K562 (cell line): ENCODE results near the gene ALDH1A3. TPM values are rescaled to one million over a fixed set of nuclear protein-coding genes. Genes with fewer than 3 reads are reported as not detected.

Experiments used
- ATAC-seq: fragments of 200-7000 bp; cut with Tn5 transposase; 3 replicates; pipeline ENCODE4 v1.9.1; 2020; ENCODE audit warnings: moderate library complexity
- BruUV-seq: library from RNA; stranded (reverse); fragments of 400-500 nt; replicated peaks from 2 replicates; lab custom pipeline; 2021; lab: Mats Ljungman, UMichigan
- CTCF ChIA-PET: fragments of 300-600 bp; formaldehyde crosslinking; extraction: SDS; loops from one replicate; lab custom pipeline; 2021; ENCODE audit warnings: low intra/inter-chr PET ratio; lab: Yijun Ruan, JAX
- POLR2A ChIA-PET: fragments of 300-600, 350-650 bp; sonication (Branson Sonifier 250); formaldehyde crosslinking; extraction: SDS; loops from one replicate; lab custom pipeline; 2021; ENCODE audit warnings: antibody characterized with exemption, inconsistent platforms; lab: Yijun Ruan, JAX
- DNase-seq, 4 experiments: peaks; one replicate each; pipeline versions ENCODE4 v3.0.0 to v3.0.0-alpha.2; 2011 to 2018; ENCODE audit warnings: low spot score in 3 of 4, mixed read lengths in 3 of 4; ENCODE audit errors: extremely low read depth in 1 of 4
- FAIRE-seq: peaks from 2 replicates; lab custom pipeline; 2011; peaks lifted over from hg19 to GRCh38; lab: Jason Lieb, UNC
- H2AFZ ChIP-seq: 2 replicates; pipeline ENCODE4 v1.6.0; 2011; ENCODE audit warnings: low read depth, low read length, control low read depth, inconsistent platforms
- H3K27ac ChIP-seq: fragments of 200-600 bp; 3 replicates; pipeline ENCODE4 v1.8.0; 2011; ENCODE audit warnings: low read depth, mild to moderate bottlenecking, control low read depth, inconsistent platforms, low read length, moderate library complexity, mixed read lengths; ENCODE audit errors: extremely low read depth
- H3K27me3 ChIP-seq, 2 experiments: fragments of 300-600 bp in 1 of 2; 2 replicates in 1 of 2; 3 replicates in 1 of 2; pipeline versions ENCODE4 v1.6.0 to v1.8.0; 2011; ENCODE audit warnings: inconsistent platforms in 2 of 2, low read length in 2 of 2, mild to moderate bottlenecking in 1 of 2, mixed read lengths in 1 of 2, moderate library complexity in 1 of 2; ENCODE audit not compliant: control insufficient read depth in 2 of 2, insufficient read depth in 2 of 2
- H3K36me3 ChIP-seq: fragments of 300-600 bp; 3 replicates; pipeline ENCODE4 v1.8.0; 2011; ENCODE audit warnings: mild to moderate bottlenecking, low read length, inconsistent platforms; ENCODE audit not compliant: control insufficient read depth, insufficient read depth
- H3K4me1 ChIP-seq, 2 experiments: fragments of 200-600 bp in 1 of 2; replicated peaks in 1 of 2; 2 replicates in 1 of 2; 3 replicates in 1 of 2; pipeline versions ENCODE4 v1.5.1 to v1.8.0; 2011; ENCODE audit warnings: inconsistent platforms in 2 of 2, low read length in 2 of 2, mild to moderate bottlenecking in 1 of 2, mixed read lengths in 1 of 2, moderate library complexity in 1 of 2; ENCODE audit not compliant: control insufficient read depth in 2 of 2, insufficient read depth in 2 of 2
- H3K4me2 ChIP-seq: 2 replicates; pipeline ENCODE4 v1.6.1; 2011; ENCODE audit warnings: low read length, control low read depth, inconsistent platforms, mixed read lengths; ENCODE audit not compliant: insufficient read depth
- H3K4me3 ChIP-seq: fragments of 200-600 bp; sonication (generic), shearing (Covaris generic); 2 replicates; pipeline ENCODE4 v1.5.1; 2016; ENCODE audit warnings: control low read depth, inconsistent platforms
- H3K79me2 ChIP-seq: fragments of 200-600 bp; 3 replicates; pipeline ENCODE4 v1.8.0; 2011; ENCODE audit warnings: low read length, inconsistent platforms; ENCODE audit not compliant: control insufficient read depth, insufficient read depth
- H3K9ac ChIP-seq, 2 experiments: 2 replicates each; pipeline versions ENCODE4 v1.6.0 to v1.6.1; 2011; ENCODE audit warnings: low read depth in 2 of 2, low read length in 2 of 2, control low read depth in 1 of 2, inconsistent platforms in 1 of 2, mild to moderate bottlenecking in 1 of 2, mixed read lengths in 1 of 2; ENCODE audit not compliant: insufficient read depth in 1 of 2
- H3K9me1 ChIP-seq: one replicate; pipeline ENCODE4 v1.6.0; 2011; ENCODE audit warnings: inconsistent platforms, mild to moderate bottlenecking, low read length, moderate library complexity; ENCODE audit not compliant: control insufficient read depth, insufficient read depth
- H3K9me3 ChIP-seq: replicated peaks from 2 replicates; pipeline ENCODE4 v1.5.1; 2011; ENCODE audit warnings: low read depth, low read length, inconsistent platforms; ENCODE audit not compliant: control insufficient read depth, insufficient read depth
- H4K20me1 ChIP-seq: replicated peaks from 2 replicates; pipeline ENCODE4 v1.6.1; 2011; ENCODE audit warnings: low read length, inconsistent platforms, mixed read lengths; ENCODE audit not compliant: control insufficient read depth, insufficient read depth
- CEBPB ChIP-seq: fragments of 450-650 bp; IDR thresholded peaks from 2 replicates; pipeline ENCODE4 v1.6.1; 2016; ENCODE audit warnings: missing genetic modification characterization, missing compliant biosample characterization
- CEBPG ChIP-seq, 3 experiments: fragments of 200-800 bp in 1 of 3; sonication (Bioruptor generic) in 1 of 3; sonication (generic) in 1 of 3; formaldehyde crosslinking in 1 of 3; IDR thresholded peaks in 2 of 3; conservative IDR thresholded peaks in 1 of 3; 2 replicates each; pipeline versions ENCODE4 v1.6.1 to v1.8.0; 2016 to 2022; ENCODE audit warnings: missing compliant biosample characterization in 2 of 3, missing genetic modification characterization in 2 of 3, mild to moderate bottlenecking in 1 of 3, missing genetic modification reagents in 1 of 3
- JUND ChIP-seq, 2 experiments: IDR thresholded peaks; 2 replicates in 1 of 2; 3 replicates in 1 of 2; pipeline ENCODE4 v1.6.1; 2011; ENCODE audit warnings: borderline replicate concordance in 2 of 2, low read depth in 2 of 2, low read length in 2 of 2, improper control_type of control experiment in 1 of 2, missing biosample characterization in 1 of 2, missing genetic modification characterization in 1 of 2, missing genetic modification reagents in 1 of 2
- NR2F6 ChIP-seq: fragments of 450-650 bp; formaldehyde crosslinking; IDR thresholded peaks from 2 replicates; pipeline ENCODE4 v1.4.0; 2020; ENCODE audit warnings: mild to moderate bottlenecking
- ZNF134 ChIP-seq: fragments of 250-450 bp; sonication (Bioruptor Pico); conservative IDR thresholded peaks from 2 replicates; pipeline ENCODE4 v1.4.0; 2020
- WGBS: fragments of 100-300 bp; shearing (Covaris generic); methylation state at CpG from one replicate; pipeline ENCODE4 v1.1.6; 2016; ENCODE audit warnings: low coverage, mixed read lengths; ENCODE audit not compliant: insufficient coverage; ENCODE audit errors: missing lambda C conversion rate; 5-methylcytosine and 5-hydroxymethylcytosine counted together
- in situ Hi-C: fragments of 300-500 bp; cut with MboI; formaldehyde crosslinking; loops from 4 replicates; pipeline ENCODE4 v1.15.0; 2018; ENCODE audit warnings: inconsistent platforms, mixed read lengths
- intact Hi-C: fragments of 100-400 bp; cut with micrococcal nuclease; formaldehyde crosslinking; loops from 2 replicates; pipeline ENCODE4 v1.14.2; 2022
- polyA plus RNA-seq, 8 experiments: library from polyadenylated mRNA; depleted of rRNA in 4 of 8; stranded (reverse) in 5 of 8; unstranded in 3 of 8; fragments of >200 nt; fragmentation: Nextera tagmentation in 2 of 8; fragmentation: Illumina TruSeq in 1 of 8; extraction: Ambion mirVana in 2 of 8; extraction: Trizol in 1 of 8; gene quantifications; 2 replicates each; pipeline versions ENCODE4 v1.2.1 to v1.2.3, GENCODE V29; 2011 to 2014; ENCODE audit warnings: inconsistent platforms in 1 of 8, missing spikeins in 1 of 8
- total RNA-seq, 7 experiments: library from RNA; depleted of rRNA in 6 of 7; stranded (reverse); fragments of >200 nt in 6 of 7; fragmentation: Illumina TruSeq in 2 of 7; extraction: Trizol in 2 of 7; gene quantifications; 2 replicates each; pipeline versions ENCODE4 v1.2.1 to v1.2.3, GENCODE V29; 2011 to 2021; ENCODE audit warnings: low replicate concordance in 1 of 7
- TF ChIP-seq, protein P1 (sequence below): fragments of 250-450 bp; sonication (Bioruptor Pico); IDR thresholded peaks from 2 replicates; pipeline ENCODE4 v1.9.0; 2021; ENCODE audit warnings: mild to moderate bottlenecking, inconsistent platforms

The ALDH1A3 gene
- total and polyA plus RNA-seq, 9 of the 15 experiments (the other 6 are each of a cell fraction or from before 2014, with no cell fraction given), result 0.38 TPM; not detected in 8

DNA sequence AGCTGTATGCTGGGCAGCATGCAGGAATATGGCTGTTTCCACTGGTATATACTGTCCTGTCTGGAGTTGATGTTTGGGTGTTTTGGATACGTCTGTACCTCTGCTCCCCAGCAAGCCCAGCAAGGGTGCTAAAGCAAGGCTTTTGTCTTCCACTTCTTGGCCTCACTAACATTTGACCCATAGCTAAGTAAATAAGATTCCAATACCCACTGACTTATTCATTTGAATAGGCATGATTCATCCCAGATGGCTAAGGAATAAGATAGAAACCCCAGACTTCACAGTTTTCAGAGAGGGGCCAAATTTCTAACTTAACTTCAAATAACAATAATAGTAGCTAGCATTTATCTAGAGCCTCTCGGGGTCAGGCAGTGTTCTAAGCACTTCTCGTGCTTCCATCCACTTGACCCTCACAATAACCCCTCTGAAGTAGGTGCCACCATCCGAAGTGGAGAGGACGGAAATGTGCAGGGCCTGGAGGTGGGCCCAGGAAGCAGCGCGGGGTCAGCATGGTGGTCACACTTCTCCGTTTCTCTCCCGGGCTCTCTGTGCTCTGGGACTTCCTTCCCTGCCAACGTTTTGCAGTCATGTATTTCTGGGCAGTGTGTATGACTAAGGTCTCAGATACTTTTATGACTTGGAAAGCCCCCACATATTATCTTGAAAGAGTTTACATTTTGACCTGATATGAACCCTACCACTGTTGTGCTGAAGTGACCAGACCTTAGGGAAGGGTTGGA, 78.9 kb downstream of the ALDH1A3 start:
- FAIRE-seq, result no peak

DNA sequence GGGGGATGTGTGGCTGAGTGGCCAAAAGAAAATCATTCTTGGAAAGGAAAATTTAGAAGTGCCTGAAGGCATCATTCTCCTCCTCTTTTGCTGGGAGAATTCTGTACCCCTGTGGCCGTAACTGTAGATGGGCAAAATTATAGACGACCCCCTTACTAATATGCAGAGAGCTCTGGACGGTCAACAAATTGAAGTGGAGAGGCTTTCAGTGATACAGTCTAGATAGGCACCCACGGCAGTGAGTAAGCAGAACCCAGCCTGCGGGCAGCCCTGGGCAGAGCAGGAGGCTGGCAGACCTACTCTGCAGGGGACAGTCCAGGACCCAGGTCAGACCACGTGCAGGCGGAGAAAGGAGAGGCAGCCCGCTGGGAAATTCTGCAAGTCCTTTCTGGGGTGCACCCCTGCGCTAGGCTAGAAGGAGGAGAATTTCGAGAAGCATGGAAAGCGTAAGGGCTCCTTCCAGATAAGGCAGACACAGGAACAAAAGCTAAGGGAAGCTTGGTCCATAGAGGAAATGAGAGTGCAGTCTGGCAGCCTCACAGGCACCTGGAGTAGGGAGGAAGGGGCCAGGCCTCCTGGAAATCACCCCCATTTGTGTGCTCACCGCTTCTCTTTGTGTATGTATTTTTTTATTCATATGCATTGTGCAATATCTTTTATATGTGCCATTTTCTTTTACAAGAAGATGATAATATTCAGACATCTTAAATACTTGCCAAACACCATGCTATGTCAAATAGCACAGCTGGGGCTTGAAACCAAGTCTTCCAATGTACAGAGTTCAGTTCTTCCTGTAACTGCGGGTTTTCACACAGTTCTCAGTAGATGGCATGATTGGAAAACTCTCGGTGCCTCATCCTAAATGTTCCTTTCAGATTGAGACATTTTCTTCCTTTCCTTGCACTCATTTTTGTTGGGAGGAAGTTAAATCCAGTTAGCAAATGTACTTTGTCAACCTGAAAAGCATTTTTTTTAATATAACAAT, 79.7 kb downstream of the ALDH1A3 start:
- FAIRE-seq, result no peak
- H3K9ac ChIP-seq, result no peak overlapping the region
- no peak overlapping the region for H3K4me3 ChIP-seq

More for the DNA sequence above, 78.9 kb downstream of the ALDH1A3 start:
- Histone ChIP-seq H3K4me3 (no peak overlapping the region), H3K9ac (no peak overlapping the region), H3K79me2 (no peaks in the 10 kb centered on the region), H3K9me3 (no peaks in the 10 kb centered on the region), H2AFZ (no peak overlapping the region), H3K4me1 (no peaks in the 10 kb centered on the region), H3K4me2 (no peak overlapping the region), H3K27ac (no peak overlapping the region), H3K9me1 (no peaks in the 10 kb centered on the region), H3K27me3 (peaks cover 18 to 35% of the 10 kb centered on the region in 2 experiments), H4K20me1 (no peaks in the 10 kb centered on the region; the same call in 1 of the 2 replicates), H3K36me3 (no peaks in the 10 kb centered on the region)
- TF ChIP-seq JUND (IDR thresholded peaks at IDR 0.05; ENCODE audit: borderline replicate concordance, low read depth, low read length) (no peak), JUND (tag; IDR thresholded peaks at IDR 0.05; ENCODE audit: borderline replicate concordance, low read depth, low read length) (no peak), ZNF134 (no peak)
- no peak for ATAC-seq
- POLR2A ChIA-PET, result no interaction called here
- BruUV-seq, result no TSS peak
- no peak for DNase-seq
- in situ Hi-C loops, result no loop called here
- intact Hi-C loops, result no loop called here
- WGBS, result 0% methylated on average over 8 of the region's 10 CpGs
- CTCF ChIA-PET, result interaction anchor here (0.6 kb wide), 1 partner anchor 924 kb away, joined by 3 read pairs; no protein-coding TSS in a partner anchor

More for the DNA sequence above, 79.7 kb downstream of the ALDH1A3 start:
- no peak overlapping the region for H2AFZ ChIP-seq
- H3K9me1 ChIP-seq, result no peaks in the 10 kb centered on the region
- in situ Hi-C loops, result no loop called here
- ATAC-seq, result no peak
- TF ChIP-seq NR2F6, result no peak
- peak; percentile 56 for TF ChIP-seq CEBPB (tag)
- TF ChIP-seq CEBPG (CRISPR knock-in tag; IDR thresholded peaks at IDR 0.05), result no peak
- TF ChIP-seq CEBPG (tag; conservative IDR thresholded peaks at IDR 0.05 in 1 of 2, IDR thresholded peaks at IDR 0.05 in 1 of 2), result 0 out of 4 replicates have a peak, but pooled peaks of 1 of the 2 experiments have one; percentile 8
- TF ChIP-seq, protein P1, sequence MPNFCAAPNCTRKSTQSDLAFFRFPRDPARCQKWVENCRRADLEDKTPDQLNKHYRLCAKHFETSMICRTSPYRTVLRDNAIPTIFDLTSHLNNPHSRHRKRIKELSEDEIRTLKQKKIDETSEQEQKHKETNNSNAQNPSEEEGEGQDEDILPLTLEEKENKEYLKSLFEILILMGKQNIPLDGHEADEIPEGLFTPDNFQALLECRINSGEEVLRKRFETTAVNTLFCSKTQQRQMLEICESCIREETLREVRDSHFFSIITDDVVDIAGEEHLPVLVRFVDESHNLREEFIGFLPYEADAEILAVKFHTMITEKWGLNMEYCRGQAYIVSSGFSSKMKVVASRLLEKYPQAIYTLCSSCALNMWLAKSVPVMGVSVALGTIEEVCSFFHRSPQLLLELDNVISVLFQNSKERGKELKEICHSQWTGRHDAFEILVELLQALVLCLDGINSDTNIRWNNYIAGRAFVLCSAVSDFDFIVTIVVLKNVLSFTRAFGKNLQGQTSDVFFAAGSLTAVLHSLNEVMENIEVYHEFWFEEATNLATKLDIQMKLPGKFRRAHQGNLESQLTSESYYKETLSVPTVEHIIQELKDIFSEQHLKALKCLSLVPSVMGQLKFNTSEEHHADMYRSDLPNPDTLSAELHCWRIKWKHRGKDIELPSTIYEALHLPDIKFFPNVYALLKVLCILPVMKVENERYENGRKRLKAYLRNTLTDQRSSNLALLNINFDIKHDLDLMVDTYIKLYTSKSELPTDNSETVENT (CRISPR knock-in tag), result no peak
- H3K9me3 ChIP-seq, result no peaks in the 10 kb centered on the region
- CTCF ChIA-PET, result no interaction called here
- H3K4me2 ChIP-seq, result no peak overlapping the region
- H4K20me1 ChIP-seq, result no peaks in the 10 kb centered on the region; the same call in 1 of the 2 replicates
- peaks cover 25 to 43% of the 10 kb centered on the region in 2 experiments for H3K27me3 ChIP-seq
- H3K79me2 ChIP-seq, result no peaks in the 10 kb centered on the region
- BruUV-seq, result no TSS peak
- intact Hi-C loops, result no loop called here
- no peak overlapping the region for H3K27ac ChIP-seq
- H3K36me3 ChIP-seq, result no peaks in the 10 kb centered on the region
- POLR2A ChIA-PET, result no interaction called here
- H3K4me1 ChIP-seq, result no peaks in the 10 kb centered on the region
- 1% methylated on average over 14 of the region's 14 CpGs for WGBS
- DNase-seq, result no peak
